CD4-positive, alpha-beta T cell (primary cell): ENCODE results near the gene REC114. TPM values are rescaled to one million over a fixed set of nuclear protein-coding genes. Genes with fewer than 3 reads are reported as not detected.

Experiments
- ATAC-seq: fragments of 200-7000 bp; cut with Tn5 transposase; one replicate; pipeline ENCODE4 v1.10.0; 2022; ENCODE audit warnings: mild to moderate bottlenecking; ENCODE audit not compliant: poor library complexity
- CTCF ChIA-PET: fragments of 350-600 bp; sonication (Branson Sonifier 250); formaldehyde crosslinking; loops from one replicate; lab custom pipeline; 2021; ENCODE audit warnings: antibody characterized with exemption, inconsistent platforms; lab: Charles Lee
- POLR2A ChIA-PET: fragments of 350-600 bp; sonication (Branson Sonifier 250); formaldehyde crosslinking; loops from one replicate; lab custom pipeline; 2021; ENCODE audit warnings: antibody characterized with exemption, inconsistent platforms; lab: Charles Lee
- DNase-seq, 14 experiments: peaks; one replicate each; pipeline ENCODE4 v3.0.0-alpha.2; 2013 to 2020; ENCODE audit warnings: mixed read lengths in 2 of 14
- H3K27ac ChIP-seq, 2 donors: one replicate each; pipeline versions ENCODE4 v1.5.1 to v1.7.0; 2013; ENCODE audit warnings: low read length in 2 of 2, low read depth in 1 of 2, mild to moderate bottlenecking in 1 of 2
- H3K27me3 ChIP-seq, 2 experiments: 1 replicate in 1 of 2; 2 replicates in 1 of 2; pipeline versions ENCODE4 v1.6.1 to v1.7.0; 2013; ENCODE audit warnings: low read length in 2 of 2, control low read depth in 1 of 2, mild to moderate bottlenecking in 1 of 2, moderate library complexity in 1 of 2; ENCODE audit not compliant: insufficient read depth in 2 of 2, control insufficient read depth in 1 of 2
- H3K36me3 ChIP-seq: one replicate; pipeline ENCODE4 v1.6.1; 2013; ENCODE audit warnings: low read length, control low read depth; ENCODE audit not compliant: insufficient read depth
- H3K4me1 ChIP-seq: one replicate; pipeline ENCODE4 v1.6.1; 2013; ENCODE audit warnings: low read length, control low read depth; ENCODE audit not compliant: insufficient read depth
- H3K4me3 ChIP-seq: one replicate; pipeline ENCODE4 v1.5.1; 2013; ENCODE audit warnings: mild to moderate bottlenecking, low read length, moderate library complexity
- H3K9me3 ChIP-seq, 2 experiments: 1 replicate in 1 of 2; 2 replicates in 1 of 2; pipeline versions ENCODE4 v1.6.1 to v1.7.0; 2013; ENCODE audit warnings: low read length in 2 of 2, mild to moderate bottlenecking in 2 of 2, control low read depth in 1 of 2, moderate library complexity in 1 of 2; ENCODE audit not compliant: control insufficient read depth in 1 of 2, insufficient read depth in 1 of 2
- H3K27ac Mint-ChIP-seq: one replicate; pipeline ENCODE4 v1.8.0; 2020; ENCODE audit warnings: mixed read lengths
- H3K27me3 Mint-ChIP-seq: one replicate; pipeline ENCODE4 v1.8.0; 2021; ENCODE audit warnings: mixed read lengths
- H3K36me3 Mint-ChIP-seq: one replicate; pipeline ENCODE4 v1.8.0; 2021; ENCODE audit warnings: low read depth, mixed read lengths
- H3K4me1 Mint-ChIP-seq: one replicate; pipeline ENCODE4 v1.8.0; 2021; ENCODE audit warnings: low read depth, mixed read lengths
- H3K4me3 Mint-ChIP-seq: one replicate; pipeline ENCODE4 v1.8.0; 2020; ENCODE audit warnings: mild to moderate bottlenecking, mixed read lengths
- H3K9me3 Mint-ChIP-seq: one replicate; pipeline ENCODE4 v1.8.0; 2020; ENCODE audit warnings: mixed read lengths
- intact Hi-C, 2 experiments: fragments of 100-400 bp; cut with DNase I in 1 of 2; cut with micrococcal nuclease in 1 of 2; formaldehyde crosslinking; loops; one replicate each; pipeline versions ENCODE4 v1.15.1 to v1.9.0; 2023 to 2025; cut with DNase I, micrococcal nuclease
- total RNA-seq, 174 experiments: library from RNA in 2 of 174; stranded (reverse) in 2 of 174; gene quantifications; one replicate each; pipeline ENCODE4 v1.2.3 and lab custom pipeline; 2021 to 2026
- TF ChIP-seq, protein P1 (sequence below): fragments of 200-600 bp; IDR thresholded peaks from one replicate; pipeline ENCODE4 v1.8.0; 2022; ENCODE audit warnings: antibody characterized with exemption, mild to moderate bottlenecking

The REC114 gene
- total RNA-seq, 2 experiments from 2014 or later = not detected

DNA sequence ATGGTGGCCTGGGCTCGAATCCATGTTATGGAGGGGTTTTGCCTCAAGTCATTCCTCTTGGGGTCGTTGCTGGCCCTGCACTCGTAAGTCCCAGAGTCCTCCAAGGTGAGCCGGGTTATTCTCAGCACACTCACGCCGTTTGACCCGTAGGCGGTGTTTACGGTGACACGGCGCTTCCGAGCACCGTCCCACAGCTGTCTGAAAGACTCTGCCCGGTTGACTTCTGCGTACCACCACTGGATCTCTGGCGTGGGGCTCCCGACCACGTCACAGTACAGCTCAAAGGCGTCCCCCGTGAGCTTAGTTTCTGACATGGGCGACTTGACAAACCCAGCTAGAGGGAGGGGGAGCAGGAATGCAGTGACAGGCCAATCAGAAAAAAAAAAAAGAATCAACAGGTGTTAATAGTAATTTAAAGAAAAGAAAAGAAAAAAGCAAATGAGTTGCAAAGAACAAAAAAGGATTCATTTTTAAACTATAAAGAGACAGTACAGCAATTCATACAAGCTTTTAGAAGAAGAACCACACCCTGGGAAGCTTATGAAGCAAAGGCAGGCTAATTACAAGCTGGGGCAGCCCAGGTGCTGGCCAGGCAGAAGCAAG lies 154.2 kb downstream of the REC114 start:
- no peaks in the 10 kb centered on the region for H3K27me3 Mint-ChIP-seq
- TF ChIP-seq, protein P1, sequence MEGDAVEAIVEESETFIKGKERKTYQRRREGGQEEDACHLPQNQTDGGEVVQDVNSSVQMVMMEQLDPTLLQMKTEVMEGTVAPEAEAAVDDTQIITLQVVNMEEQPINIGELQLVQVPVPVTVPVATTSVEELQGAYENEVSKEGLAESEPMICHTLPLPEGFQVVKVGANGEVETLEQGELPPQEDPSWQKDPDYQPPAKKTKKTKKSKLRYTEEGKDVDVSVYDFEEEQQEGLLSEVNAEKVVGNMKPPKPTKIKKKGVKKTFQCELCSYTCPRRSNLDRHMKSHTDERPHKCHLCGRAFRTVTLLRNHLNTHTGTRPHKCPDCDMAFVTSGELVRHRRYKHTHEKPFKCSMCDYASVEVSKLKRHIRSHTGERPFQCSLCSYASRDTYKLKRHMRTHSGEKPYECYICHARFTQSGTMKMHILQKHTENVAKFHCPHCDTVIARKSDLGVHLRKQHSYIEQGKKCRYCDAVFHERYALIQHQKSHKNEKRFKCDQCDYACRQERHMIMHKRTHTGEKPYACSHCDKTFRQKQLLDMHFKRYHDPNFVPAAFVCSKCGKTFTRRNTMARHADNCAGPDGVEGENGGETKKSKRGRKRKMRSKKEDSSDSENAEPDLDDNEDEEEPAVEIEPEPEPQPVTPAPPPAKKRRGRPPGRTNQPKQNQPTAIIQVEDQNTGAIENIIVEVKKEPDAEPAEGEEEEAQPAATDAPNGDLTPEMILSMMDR = no peak
- ATAC-seq = no peak
- no peak for DNase-seq
- H3K4me1 Mint-ChIP-seq = peaks cover 54% of the 10 kb centered on the region
- Histone ChIP-seq H3K27me3 (no peaks in the 10 kb centered on the region), H3K9me3 (no peaks in the 10 kb centered on the region), H3K4me3 (no peak overlapping the region), H3K36me3 (peaks cover 1% of the 10 kb centered on the region), H3K4me1 (peaks cover 4% of the 10 kb centered on the region), H3K27ac (no peak overlapping the region)
- peaks cover 21% of the 10 kb centered on the region for H3K36me3 Mint-ChIP-seq
- no peak overlapping the region for H3K27ac Mint-ChIP-seq
- intact Hi-C loops = no loop called here
- CTCF ChIA-PET = no interaction called here
- H3K4me3 Mint-ChIP-seq = no peak overlapping the region
- POLR2A ChIA-PET = no interaction called here
- H3K9me3 Mint-ChIP-seq = no peaks in the 10 kb centered on the region

DNA sequence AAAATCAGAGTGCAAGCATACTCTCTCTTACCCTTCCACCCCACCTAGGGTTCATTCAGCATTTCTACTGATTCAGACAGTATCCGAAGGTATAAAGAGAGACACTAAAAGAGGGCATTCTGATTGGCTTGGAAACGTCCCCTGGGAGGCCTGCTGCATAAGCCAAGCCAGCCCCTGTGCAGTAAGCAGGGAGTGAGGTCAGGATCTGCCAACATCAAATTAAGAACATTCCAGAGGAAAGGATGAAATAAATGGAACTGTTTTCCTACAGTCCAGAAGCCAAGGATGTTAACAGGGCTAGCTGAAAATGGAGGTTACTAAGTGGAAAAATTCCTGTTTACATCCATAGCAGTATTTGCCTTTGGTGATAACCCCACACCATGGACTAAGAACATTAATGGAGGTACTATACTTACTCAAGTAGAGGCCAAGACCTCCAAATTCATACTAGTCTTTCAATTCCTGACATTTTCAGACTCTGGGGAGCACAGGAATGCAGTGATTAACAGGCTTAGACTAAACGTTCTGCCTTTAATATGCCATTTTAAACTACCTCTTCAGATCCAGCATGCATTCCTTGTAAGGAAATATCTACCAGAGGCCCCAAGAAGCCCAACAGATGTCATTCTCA lies 155.7 kb downstream of the REC114 start:
- Histone ChIP-seq H3K27ac (no peak overlapping the region), H3K4me1 (peaks cover 15% of the 10 kb centered on the region), H3K36me3 (no peaks in the 10 kb centered on the region), H3K9me3 (no peaks in the 10 kb centered on the region), H3K27me3 (no peaks in the 10 kb centered on the region), H3K4me3 (no peak overlapping the region)
- Mint-ChIP-seq H3K9me3 (no peaks in the 10 kb centered on the region), H3K4me1 (peaks cover 48% of the 10 kb centered on the region), H3K27me3 (no peaks in the 10 kb centered on the region), H3K36me3 (peaks cover 13% of the 10 kb centered on the region), H3K4me3 (no peak overlapping the region), H3K27ac (no peak overlapping the region)
- no peak for DNase-seq
- ChIA-PET POLR2A (interaction anchor here (0.6 kb wide), 1 partner anchor 134 kb away, joined by 3 read pairs; no protein-coding TSS in a partner anchor), CTCF (interaction anchor here (0.7 kb wide), 1 partner anchor 10 kb away, joined by 3 read pairs; no protein-coding TSS in a partner anchor)
- no peak for ATAC-seq
- TF ChIP-seq, protein P1 = no peak
- intact Hi-C loops = no loop called here

DNA sequence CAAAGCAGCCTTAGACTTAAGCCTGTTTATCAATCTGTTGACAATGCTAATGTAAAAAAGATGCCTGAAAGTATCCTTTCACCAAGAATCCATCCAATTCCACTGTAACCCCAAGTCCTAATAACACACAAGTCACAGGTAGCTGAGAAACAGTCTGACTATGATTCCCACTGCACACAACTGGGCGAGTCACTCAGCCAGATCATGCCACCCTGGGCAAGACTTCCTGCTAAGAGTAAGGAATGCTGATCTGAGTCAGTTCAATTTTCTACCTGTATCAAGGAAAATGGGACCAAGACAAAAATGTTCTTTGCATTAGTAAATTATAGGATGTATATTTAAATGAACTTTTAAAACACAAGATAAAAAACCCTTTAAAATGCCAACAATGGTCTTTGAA lies 157.0 kb downstream of the REC114 start:
- Histone ChIP-seq H3K27ac (no peak overlapping the region), H3K36me3 (no peaks in the 10 kb centered on the region), H3K4me1 (peaks cover 15% of the 10 kb centered on the region), H3K27me3 (no peaks in the 10 kb centered on the region), H3K4me3 (no peak overlapping the region), H3K9me3 (no peaks in the 10 kb centered on the region)
- TF ChIP-seq, protein P1 = no peak
- Mint-ChIP-seq H3K36me3 (peaks cover 13% of the 10 kb centered on the region), H3K27me3 (no peaks in the 10 kb centered on the region), H3K4me3 (no peak overlapping the region), H3K4me1 (peaks cover 45% of the 10 kb centered on the region), H3K27ac (no peak overlapping the region), H3K9me3 (no peaks in the 10 kb centered on the region)
- CTCF ChIA-PET = no interaction called here
- no peak for DNase-seq
- POLR2A ChIA-PET = no interaction called here
- intact Hi-C loops = no loop called here
- no peak for ATAC-seq
